Astrocyte (in vitro differentiated cells and primary cell): ENCODE measurements around the gene PLD2.

Source experiments
- EZH2 ChIP-seq: IDR thresholded peaks from 2 replicates; pipeline ENCODE4 v1.6.1; 2012; ENCODE audit warnings: mild to moderate bottlenecking, low read length, inconsistent platforms; ENCODE audit not compliant: insufficient read depth
- TF ChIP-seq, protein P1 (sequence below): IDR thresholded peaks from 2 replicates; pipeline ENCODE4 v1.5.1; 2011; ENCODE audit warnings: low read depth, mild to moderate bottlenecking, inconsistent platforms, low read length, moderate library complexity; ENCODE audit not compliant: insufficient read depth

DNA sequence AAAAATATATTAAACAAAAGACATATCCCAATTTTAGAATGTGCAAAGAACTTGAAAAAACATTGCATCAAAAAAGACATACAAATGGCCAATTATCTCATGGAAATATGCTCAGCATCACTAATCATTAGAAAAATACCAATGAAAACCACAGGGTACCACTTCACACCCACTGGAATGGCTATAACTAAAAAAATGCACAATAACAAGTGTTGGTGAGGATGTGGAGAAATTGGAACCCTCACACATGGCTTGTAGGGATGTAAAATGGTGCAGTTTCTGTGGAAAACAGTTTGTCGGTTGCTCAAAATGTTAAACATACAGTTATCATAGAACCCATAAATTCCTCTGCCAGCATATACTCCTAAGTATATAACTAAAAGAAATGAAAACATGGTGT, 11.8 kb upstream of the PLD2 start:
- TF ChIP-seq, protein P1, sequence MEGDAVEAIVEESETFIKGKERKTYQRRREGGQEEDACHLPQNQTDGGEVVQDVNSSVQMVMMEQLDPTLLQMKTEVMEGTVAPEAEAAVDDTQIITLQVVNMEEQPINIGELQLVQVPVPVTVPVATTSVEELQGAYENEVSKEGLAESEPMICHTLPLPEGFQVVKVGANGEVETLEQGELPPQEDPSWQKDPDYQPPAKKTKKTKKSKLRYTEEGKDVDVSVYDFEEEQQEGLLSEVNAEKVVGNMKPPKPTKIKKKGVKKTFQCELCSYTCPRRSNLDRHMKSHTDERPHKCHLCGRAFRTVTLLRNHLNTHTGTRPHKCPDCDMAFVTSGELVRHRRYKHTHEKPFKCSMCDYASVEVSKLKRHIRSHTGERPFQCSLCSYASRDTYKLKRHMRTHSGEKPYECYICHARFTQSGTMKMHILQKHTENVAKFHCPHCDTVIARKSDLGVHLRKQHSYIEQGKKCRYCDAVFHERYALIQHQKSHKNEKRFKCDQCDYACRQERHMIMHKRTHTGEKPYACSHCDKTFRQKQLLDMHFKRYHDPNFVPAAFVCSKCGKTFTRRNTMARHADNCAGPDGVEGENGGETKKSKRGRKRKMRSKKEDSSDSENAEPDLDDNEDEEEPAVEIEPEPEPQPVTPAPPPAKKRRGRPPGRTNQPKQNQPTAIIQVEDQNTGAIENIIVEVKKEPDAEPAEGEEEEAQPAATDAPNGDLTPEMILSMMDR: no peak
- no peak for TF ChIP-seq EZH2
